Tibial artery (tissue), 4 donors: ENCODE measurements around the gene STARD13.

Source experiments
- DNase-seq, 2 donors: peaks; one replicate each; pipeline ENCODE4 v3.0.0-alpha.2; 2019
- H3K27ac ChIP-seq, 2 donors: fragments of 200-600 bp; sonication (generic) in 1 of 2; 1 replicate in 1 of 2; 2 replicates in 1 of 2; pipeline ENCODE4 v1.5.1; 2018 to 2019; ENCODE audit warnings: mild to moderate bottlenecking in 1 of 2
- H3K27me3 ChIP-seq, 2 donors: fragments of 200-600 bp; sonication (generic) in 1 of 2; one replicate each; pipeline versions ENCODE4 v1.5.1 to v1.6.0; 2016 to 2019
- H3K36me3 ChIP-seq, 3 donors: fragments of 200-600 bp; sonication (generic) in 2 of 3; one replicate each; pipeline ENCODE4 v1.5.1; 2016 to 2019; ENCODE audit warnings: mild to moderate bottlenecking in 2 of 3
- H3K4me1 ChIP-seq, 4 donors: fragments of 200-600 bp; sonication (generic) in 2 of 4; 1 replicate in 3 of 4; 2 replicates in 1 of 4; pipeline ENCODE4 v1.5.1; 2016 to 2019
- H3K4me3 ChIP-seq, 2 donors: fragments of 200-600 bp; sonication (generic) in 1 of 2; 1 replicate in 1 of 2; 2 replicates in 1 of 2; pipeline ENCODE4 v1.5.1; 2018 to 2019; ENCODE audit warnings: mild to moderate bottlenecking in 2 of 2
- H3K9me3 ChIP-seq, 3 donors: fragments of 200-600 bp; sonication (generic) in 1 of 3; one replicate each; pipeline ENCODE4 v1.5.1; 2016 to 2019
- intact Hi-C: fragments of 100-400 bp; cut with DNase I; formaldehyde crosslinking; loops from one replicate; pipeline ENCODE4 v1.15.0; 2023; ENCODE audit warnings: low total_unique reads
- TF ChIP-seq, protein P1 (sequence below), 2 experiments: fragments of 200-600 bp in 1 of 2; fragments of 450-650 bp in 1 of 2; IDR thresholded peaks; one replicate each; pipeline ENCODE4 v1.5.1; 2017 to 2019; ENCODE audit warnings: antibody characterized with exemption in 2 of 2, mild to moderate bottlenecking in 1 of 2, moderate library complexity in 1 of 2

STARD13 gene

DNA sequence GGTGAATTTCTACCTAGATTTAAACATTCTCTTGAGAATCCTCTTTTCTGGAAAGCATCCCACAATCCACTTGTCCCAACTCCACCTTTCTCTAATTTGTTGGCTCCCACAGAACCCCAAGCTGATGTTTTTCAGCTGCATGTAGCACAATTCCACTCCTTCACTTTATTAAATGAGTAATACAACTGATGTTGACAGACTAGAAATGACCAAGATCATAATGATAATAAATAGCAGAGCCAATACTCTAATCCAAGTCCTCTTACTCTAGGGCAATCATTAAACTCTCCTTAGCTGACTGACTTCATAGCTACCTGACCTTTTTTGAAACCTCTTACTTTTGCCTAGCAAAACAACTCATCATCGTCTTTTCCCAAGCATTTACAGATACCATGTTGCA lies 27.9 kb upstream of the STARD13 start:
- H3K27ac ChIP-seq: no peak overlapping the region
- TF ChIP-seq, protein P1, sequence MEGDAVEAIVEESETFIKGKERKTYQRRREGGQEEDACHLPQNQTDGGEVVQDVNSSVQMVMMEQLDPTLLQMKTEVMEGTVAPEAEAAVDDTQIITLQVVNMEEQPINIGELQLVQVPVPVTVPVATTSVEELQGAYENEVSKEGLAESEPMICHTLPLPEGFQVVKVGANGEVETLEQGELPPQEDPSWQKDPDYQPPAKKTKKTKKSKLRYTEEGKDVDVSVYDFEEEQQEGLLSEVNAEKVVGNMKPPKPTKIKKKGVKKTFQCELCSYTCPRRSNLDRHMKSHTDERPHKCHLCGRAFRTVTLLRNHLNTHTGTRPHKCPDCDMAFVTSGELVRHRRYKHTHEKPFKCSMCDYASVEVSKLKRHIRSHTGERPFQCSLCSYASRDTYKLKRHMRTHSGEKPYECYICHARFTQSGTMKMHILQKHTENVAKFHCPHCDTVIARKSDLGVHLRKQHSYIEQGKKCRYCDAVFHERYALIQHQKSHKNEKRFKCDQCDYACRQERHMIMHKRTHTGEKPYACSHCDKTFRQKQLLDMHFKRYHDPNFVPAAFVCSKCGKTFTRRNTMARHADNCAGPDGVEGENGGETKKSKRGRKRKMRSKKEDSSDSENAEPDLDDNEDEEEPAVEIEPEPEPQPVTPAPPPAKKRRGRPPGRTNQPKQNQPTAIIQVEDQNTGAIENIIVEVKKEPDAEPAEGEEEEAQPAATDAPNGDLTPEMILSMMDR (IDR thresholded peaks at IDR 0.05): no peak
- H3K4me1 ChIP-seq: peaks cover 0 to 14% (median 3%) of the 10 kb centered on the region in 4 donors
- no peaks in the 10 kb centered on the region for H3K27me3 ChIP-seq
- H3K4me3 ChIP-seq: no peak overlapping the region
- DNase-seq: no peak
- H3K9me3 ChIP-seq: no peaks in the 10 kb centered on the region
- intact Hi-C loops: loop anchor here (10.0 kb wide), 1 partner anchor 79 kb away; no protein-coding TSS in a partner anchor
- no peaks in the 10 kb centered on the region for H3K36me3 ChIP-seq

DNA sequence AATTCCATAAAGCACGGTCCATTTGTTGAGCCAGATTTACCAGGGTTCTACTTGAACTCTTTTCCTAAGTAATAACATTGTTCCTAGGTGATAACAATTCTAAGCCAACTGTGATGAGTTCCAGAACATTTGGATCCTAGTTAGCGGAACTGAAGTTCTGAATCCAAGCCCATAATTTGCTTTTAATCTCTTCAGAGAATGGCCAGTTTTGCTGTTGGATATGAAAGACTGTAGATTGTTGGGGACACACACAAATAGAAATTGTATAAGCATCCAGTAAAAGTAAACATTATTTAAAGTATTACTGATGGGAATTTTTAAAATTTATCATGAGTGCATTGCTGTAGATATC lies 27.3 kb upstream of the STARD13 start:
- H3K4me1 ChIP-seq: peaks cover 0 to 14% (median 3%) of the 10 kb centered on the region in 4 donors
- H3K36me3 ChIP-seq: no peaks in the 10 kb centered on the region
- no peaks in the 10 kb centered on the region for H3K9me3 ChIP-seq
- DNase-seq: no peak
- no peaks in the 10 kb centered on the region for H3K27me3 ChIP-seq
- H3K27ac ChIP-seq: no peak overlapping the region
- intact Hi-C loops: loop anchor here (10.0 kb wide), 1 partner anchor 78 kb away; no protein-coding TSS in a partner anchor
- H3K4me3 ChIP-seq: no peak overlapping the region
- TF ChIP-seq, protein P1 (IDR thresholded peaks at IDR 0.05): no peak

DNA sequence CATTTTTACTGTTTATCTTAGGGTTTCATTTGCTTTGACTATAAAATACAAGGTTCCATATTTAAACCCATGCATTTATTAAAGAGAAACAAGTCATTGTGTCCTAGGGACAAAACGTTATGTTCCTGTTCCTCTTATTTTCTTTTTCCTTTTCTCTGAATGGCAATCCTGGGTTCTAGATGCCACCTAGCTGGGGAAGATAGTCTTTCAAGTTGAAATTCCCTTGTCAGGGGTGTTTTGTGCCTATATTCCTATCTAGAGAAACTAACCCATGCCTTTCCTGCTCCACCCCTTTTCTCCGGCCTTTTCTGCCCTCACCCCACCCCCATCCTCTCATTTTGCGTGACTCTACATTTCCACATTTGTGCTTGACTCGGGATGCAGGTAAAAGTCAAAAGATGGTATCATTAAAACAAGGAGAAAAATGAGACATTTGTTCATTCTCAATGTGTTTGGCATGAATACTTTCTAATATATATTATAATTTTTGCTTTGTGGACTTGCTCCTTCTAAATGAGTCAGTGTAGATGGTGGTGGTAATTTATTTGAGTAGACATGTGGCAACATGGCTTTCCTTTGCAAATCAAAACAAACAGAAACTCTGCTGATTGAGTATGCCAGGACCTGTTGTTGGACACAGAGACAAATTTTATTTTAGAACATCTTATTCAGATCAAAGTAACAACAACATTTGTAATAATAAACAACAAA lies 26.8 kb upstream of the STARD13 start:
- H3K4me3 ChIP-seq: no peak overlapping the region
- TF ChIP-seq, protein P1 (IDR thresholded peaks at IDR 0.05): peak; percentile 44 to 58
- no peak for DNase-seq
- peaks cover 0 to 14% (median 3%) of the 10 kb centered on the region in 4 donors for H3K4me1 ChIP-seq
- peak overlapping the region in 1 of 2 donors; percentile 51 for H3K27ac ChIP-seq
- H3K9me3 ChIP-seq: no peaks in the 10 kb centered on the region
- intact Hi-C loops: loop anchor here (10.0 kb wide), 1 partner anchor 78 kb away; no protein-coding TSS in a partner anchor
- no peaks in the 10 kb centered on the region for H3K36me3 ChIP-seq
- H3K27me3 ChIP-seq: no peaks in the 10 kb centered on the region

DNA sequence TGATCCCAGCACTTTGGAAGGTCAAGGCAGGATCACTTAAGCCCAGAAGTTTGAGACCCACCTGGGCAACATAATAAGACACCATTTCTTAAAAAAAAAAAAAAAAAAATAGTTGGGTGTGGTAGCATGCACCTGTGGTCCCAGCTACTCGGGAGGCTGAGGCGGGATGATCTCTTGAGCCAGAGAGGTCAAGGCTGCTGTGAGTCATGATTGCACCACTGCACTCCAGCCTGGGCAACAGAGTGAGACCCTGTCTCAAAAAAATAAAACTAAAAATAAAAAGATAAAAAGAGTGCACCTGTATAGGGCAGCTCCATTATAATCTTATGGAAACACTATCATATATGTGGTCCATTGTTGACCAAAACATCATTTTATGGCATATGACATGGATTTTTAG lies 25.5 kb upstream of the STARD13 start:
- intact Hi-C loops: loop anchor here (10.0 kb wide), 1 partner anchor 76 kb away; no protein-coding TSS in a partner anchor
- no peak overlapping the region for H3K27ac ChIP-seq
- no peak for DNase-seq
- TF ChIP-seq, protein P1 (IDR thresholded peaks at IDR 0.05): no peak
- H3K27me3 ChIP-seq: no peaks in the 10 kb centered on the region
- no peaks in the 10 kb centered on the region for H3K9me3 ChIP-seq
- peaks cover 0 to 14% (median 3%) of the 10 kb centered on the region in 4 donors for H3K4me1 ChIP-seq
- no peaks in the 10 kb centered on the region for H3K36me3 ChIP-seq
- H3K4me3 ChIP-seq: no peak overlapping the region

DNA sequence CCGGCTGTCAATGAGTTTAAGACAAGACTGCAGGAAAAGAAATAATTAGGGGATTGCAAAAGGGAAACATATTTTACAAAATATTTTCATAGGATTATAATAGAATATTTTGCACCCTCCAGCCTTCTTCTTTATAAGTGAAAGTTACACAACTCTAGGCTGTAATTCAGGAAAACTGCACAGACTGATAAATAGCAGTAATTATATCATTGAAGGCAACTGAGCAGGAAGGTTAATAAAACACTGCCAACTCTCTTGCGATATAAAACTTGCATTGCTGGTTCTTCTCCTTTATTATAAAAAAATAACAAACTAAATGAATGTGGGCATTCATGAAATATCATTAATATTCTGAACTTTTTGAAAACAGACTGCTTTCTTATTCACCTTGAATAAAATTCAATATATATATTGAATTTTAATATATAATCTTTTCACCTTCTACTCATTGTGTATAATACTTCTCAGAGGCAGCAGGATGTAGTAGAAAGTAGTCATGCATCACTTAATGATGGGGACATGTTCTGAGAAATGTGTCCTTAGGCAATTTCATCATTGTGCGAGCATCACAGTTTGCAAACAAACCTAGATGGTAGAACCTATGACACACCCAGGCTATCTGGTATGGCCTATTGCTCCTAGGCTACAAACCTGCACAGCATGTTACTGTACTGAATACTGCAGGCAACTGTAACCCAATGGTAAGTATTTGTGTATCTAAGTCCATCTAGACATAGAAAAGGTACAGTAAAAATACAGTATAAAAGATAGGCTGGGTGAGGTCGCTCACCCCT lies 24.9 kb upstream of the STARD13 start:
- TF ChIP-seq, protein P1 (IDR thresholded peaks at IDR 0.05): no peak
- no peak for DNase-seq
- Histone ChIP-seq H3K36me3 (no peaks in the 10 kb centered on the region), H3K27me3 (no peaks in the 10 kb centered on the region), H3K4me1 (peaks cover 0 to 14% (median 3%) of the 10 kb centered on the region in 4 donors), H3K27ac (no peak overlapping the region), H3K9me3 (no peaks in the 10 kb centered on the region), H3K4me3 (no peak overlapping the region)
- intact Hi-C loops: loop anchor here (10.0 kb wide), 1 partner anchor 76 kb away; no protein-coding TSS in a partner anchor
